Liver (tissue), 9 donors: ENCODE data around the gene SLCO4A1. TPM values are rescaled to one million over a fixed set of nuclear protein-coding genes. Genes with fewer than 3 reads are reported as not detected.

ENCODE experiments used
- DNase-seq: peaks from one replicate; pipeline ENCODE4 v3.0.0-alpha.2; 2017; ENCODE audit warnings: low spot score
- H3K27ac ChIP-seq, 2 donors: one replicate each; pipeline ENCODE4 v1.7.0; 2013; ENCODE audit warnings: inconsistent platforms in 2 of 2, low read length in 2 of 2, control low read depth in 1 of 2, low read depth in 1 of 2, mild to moderate bottlenecking in 1 of 2
- H3K27me3 ChIP-seq, 4 donors: one replicate each; pipeline versions ENCODE4 v1.6.1 to v1.7.0; 2013; ENCODE audit warnings: low read length in 3 of 4, inconsistent platforms in 1 of 4, mild to moderate bottlenecking in 1 of 4, moderate library complexity in 1 of 4; ENCODE audit not compliant: control insufficient read depth in 4 of 4, insufficient read depth in 4 of 4
- H3K36me3 ChIP-seq, 4 donors: one replicate each; pipeline versions ENCODE4 v1.6.1 to v1.7.0; 2013; ENCODE audit warnings: low read length in 3 of 4, mild to moderate bottlenecking in 3 of 4, low read depth in 1 of 4, moderate library complexity in 1 of 4; ENCODE audit not compliant: control insufficient read depth in 4 of 4, insufficient read depth in 3 of 4
- H3K4me1 ChIP-seq, 4 donors: one replicate each; pipeline versions ENCODE4 v1.6.1 to v1.7.0; 2013; ENCODE audit warnings: low read length in 3 of 4, mild to moderate bottlenecking in 3 of 4, moderate library complexity in 1 of 4; ENCODE audit not compliant: control insufficient read depth in 4 of 4, insufficient read depth in 4 of 4
- H3K4me3 ChIP-seq, 3 donors: one replicate each; pipeline versions ENCODE4 v1.6.1 to v1.7.0; 2013; ENCODE audit warnings: low read length in 3 of 3, control low read depth in 1 of 3, low read depth in 1 of 3, mild to moderate bottlenecking in 1 of 3
- H3K9ac ChIP-seq, 2 donors: one replicate each; pipeline ENCODE4 v1.7.0; 2013; ENCODE audit warnings: low read length in 2 of 2, mild to moderate bottlenecking in 2 of 2, moderate library complexity in 2 of 2, control low read depth in 1 of 2, low read depth in 1 of 2
- H3K9me3 ChIP-seq, 4 donors: one replicate each; pipeline versions ENCODE4 v1.6.1 to v1.7.0; 2013; ENCODE audit warnings: low read length in 3 of 4; ENCODE audit not compliant: control insufficient read depth in 4 of 4
- ATF3 ChIP-seq: IDR thresholded peaks from 2 replicates; pipeline ENCODE4 v1.6.1; 2016; ENCODE audit warnings: antibody characterized with exemption
- CTCF ChIP-seq: fragments of 150-350 bp; IDR thresholded peaks from 2 replicates; pipeline ENCODE4 v1.5.1; 2017; ENCODE audit warnings: improper control_type of control experiment, low read depth, low read length; ENCODE audit not compliant: missing input control
- EGR1 ChIP-seq, 2 donors: IDR thresholded peaks; 2 replicates each; pipeline ENCODE4 v1.6.1; 2016 to 2018; ENCODE audit warnings: antibody characterized with exemption in 2 of 2, low read depth in 2 of 2
- FOXA1 ChIP-seq: IDR thresholded peaks from 2 replicates; pipeline ENCODE4 v1.6.1; 2016; ENCODE audit warnings: antibody characterized with exemption
- FOXA2 ChIP-seq: IDR thresholded peaks from 2 replicates; pipeline ENCODE4 v1.6.1; 2016; ENCODE audit warnings: antibody characterized with exemption
- GABPA ChIP-seq, 2 donors: IDR thresholded peaks in 1 of 2; conservative IDR thresholded peaks in 1 of 2; 2 replicates each; pipeline ENCODE4 v1.6.1; 2016; ENCODE audit warnings: antibody characterized with exemption in 2 of 2, mild to moderate bottlenecking in 1 of 2, moderate library complexity in 1 of 2
- HNF4A ChIP-seq, 2 donors: conservative IDR thresholded peaks; 2 replicates each; pipeline ENCODE4 v1.6.1; 2016; ENCODE audit warnings: antibody characterized with exemption in 2 of 2, mild to moderate bottlenecking in 2 of 2
- HNF4G ChIP-seq: IDR thresholded peaks from 2 replicates; pipeline ENCODE4 v1.6.1; 2016; ENCODE audit warnings: antibody characterized with exemption
- JUND ChIP-seq, 2 donors: IDR thresholded peaks; 2 replicates each; pipeline ENCODE4 v1.6.1; 2016; ENCODE audit warnings: antibody characterized with exemption in 2 of 2
- MAX ChIP-seq: IDR thresholded peaks from 2 replicates; pipeline ENCODE4 v1.6.1; 2016; ENCODE audit warnings: antibody characterized with exemption
- RAD21 ChIP-seq, 2 donors: IDR thresholded peaks; 2 replicates each; pipeline ENCODE4 v1.6.1; 2016; ENCODE audit warnings: antibody characterized with exemption in 2 of 2, mild to moderate bottlenecking in 2 of 2
- REST ChIP-seq: IDR thresholded peaks from 2 replicates; pipeline ENCODE4 v1.6.1; 2016; ENCODE audit warnings: antibody characterized with exemption, mild to moderate bottlenecking
- RXRA ChIP-seq, 2 donors: IDR thresholded peaks; 2 replicates each; pipeline ENCODE4 v1.6.1; 2017 to 2018; ENCODE audit warnings: antibody characterized with exemption in 2 of 2, mild to moderate bottlenecking in 1 of 2
- SP1 ChIP-seq: IDR thresholded peaks from 2 replicates; pipeline ENCODE4 v1.6.1; 2018; ENCODE audit warnings: antibody characterized with exemption, mild to moderate bottlenecking
- TAF1 ChIP-seq: conservative IDR thresholded peaks from 2 replicates; pipeline ENCODE4 v1.6.1; 2016; ENCODE audit warnings: antibody characterized with exemption, mild to moderate bottlenecking
- YY1 ChIP-seq: IDR thresholded peaks from 2 replicates; pipeline ENCODE4 v1.6.1; 2016; ENCODE audit warnings: antibody characterized with exemption, mild to moderate bottlenecking
- ZBTB33 ChIP-seq: IDR thresholded peaks from 2 replicates; pipeline ENCODE4 v1.6.1; 2016; ENCODE audit warnings: antibody characterized with exemption
- WGBS: extraction: QIAGEN DNeasy Blood & Tissue Kit; methylation state at CpG from one replicate; pipeline ENCODE4 v1.1.7; 2013; 5-methylcytosine and 5-hydroxymethylcytosine counted together
- polyA plus RNA-seq, 2 donors: library from polyadenylated mRNA; stranded (reverse) in 1 of 2; unstranded in 1 of 2; fragments of 200-250 nt in 1 of 2; fragments of >200 nt in 1 of 2; fragmentation: Nextera tagmentation in 1 of 2; extraction: Ambion mirVana in 1 of 2; gene quantifications; one replicate each; pipeline versions ENCODE4 v1.2.1 to v1.2.3, GENCODE V29; 2013 to 2015
- total RNA-seq, 2 donors: library from RNA; depleted of rRNA; stranded (reverse); fragments of >200 nt; gene quantifications; one replicate each; pipeline ENCODE4 v1.2.3, GENCODE V29; 2014
- donor health status: healthy.
- donor health status: healthy.
- donor health status: healthy.
- donor health status: healthy.
- donor health status: healthy.

Gene SLCO4A1
- total and polyA plus RNA-seq, 4 donors, result 1.3 to 4.3 (median 2.6) TPM

GRCh38 chr20:62669249-62669648 is 26.9 kb downstream of the SLCO4A1 start:
- 93% methylated on average over 10 of the region's 10 CpGs for WGBS
- H3K36me3 ChIP-seq, result no peaks in the 10 kb centered on the region
- DNase-seq, result no peak
- no peak overlapping the region for H3K4me3 ChIP-seq
- no peak overlapping the region for H3K9ac ChIP-seq
- H3K4me1 ChIP-seq, result no peaks in the 10 kb centered on the region
- H3K27me3 ChIP-seq, result no peaks in the 10 kb centered on the region
- no peak overlapping the region for H3K27ac ChIP-seq
- no peak for TF ChIP-seq JUND (IDR thresholded peaks at IDR 0.05)
- no peak for TF ChIP-seq FOXA2
- no peak for TF ChIP-seq ZBTB33
- no peak for TF ChIP-seq TAF1
- TF ChIP-seq RAD21 (IDR thresholded peaks at IDR 0.05), result no peak
- TF ChIP-seq HNF4G, result no peak
- TF ChIP-seq CTCF, result no peak
- no peak for TF ChIP-seq REST
- TF ChIP-seq RXRA (IDR thresholded peaks at IDR 0.05), result no peak
- no peak for TF ChIP-seq GABPA (IDR thresholded peaks at IDR 0.05 in 1 of 2, conservative IDR thresholded peaks at IDR 0.05 in 1 of 2)
- TF ChIP-seq FOXA1, result no peak
- TF ChIP-seq MAX, result no peak
- no peak for TF ChIP-seq ATF3
- TF ChIP-seq EGR1 (IDR thresholded peaks at IDR 0.05; ENCODE audit: low read depth in 2 of 2), result no peak
- no peak for TF ChIP-seq HNF4A (conservative IDR thresholded peaks at IDR 0.05)
- TF ChIP-seq YY1, result no peak
- H3K9me3 ChIP-seq, result no peaks in the 10 kb centered on the region

- H3K9me3 ChIP-seq, result no peaks in the 10 kb centered on the region
- no peak overlapping the region for H3K4me3 ChIP-seq
- H3K4me1 ChIP-seq, result no peaks in the 10 kb centered on the region
- H3K27ac ChIP-seq, result no peak overlapping the region
- H3K27me3 ChIP-seq, result no peaks in the 10 kb centered on the region
- DNase-seq, result no peak
- WGBS, result 92% methylated on average over 14 of the region's 14 CpGs
- no peaks in the 10 kb centered on the region for H3K36me3 ChIP-seq
- no peak overlapping the region for H3K9ac ChIP-seq
- TF ChIP-seq HNF4A (conservative IDR thresholded peaks at IDR 0.05), result no peak
- TF ChIP-seq FOXA2, result no peak
- TF ChIP-seq EGR1 (IDR thresholded peaks at IDR 0.05; ENCODE audit: low read depth in 2 of 2), result no peak
- TF ChIP-seq SP1, result no peak
- TF ChIP-seq MAX, result no peak
- TF ChIP-seq REST, result no peak
- TF ChIP-seq GABPA (IDR thresholded peaks at IDR 0.05 in 1 of 2, conservative IDR thresholded peaks at IDR 0.05 in 1 of 2), result no peak
- TF ChIP-seq TAF1, result no peak
- TF ChIP-seq ATF3, result no peak
- no peak for TF ChIP-seq RAD21 (IDR thresholded peaks at IDR 0.05)
- no peak for TF ChIP-seq ZBTB33
- TF ChIP-seq HNF4G, result no peak
- no peak for TF ChIP-seq JUND (IDR thresholded peaks at IDR 0.05)
These were observed 27.9 kb downstream of the SLCO4A1 start for GRCh38 chr20:62670156-62670555.
